SW480 (cell line): ENCODE data around the gene CDK14.

Experiments used
- DNase-seq: peaks from one replicate; pipeline ENCODE4 v3.0.0-alpha.2; 2016; ENCODE audit warnings: low spot score

The CDK14 gene

DNA sequence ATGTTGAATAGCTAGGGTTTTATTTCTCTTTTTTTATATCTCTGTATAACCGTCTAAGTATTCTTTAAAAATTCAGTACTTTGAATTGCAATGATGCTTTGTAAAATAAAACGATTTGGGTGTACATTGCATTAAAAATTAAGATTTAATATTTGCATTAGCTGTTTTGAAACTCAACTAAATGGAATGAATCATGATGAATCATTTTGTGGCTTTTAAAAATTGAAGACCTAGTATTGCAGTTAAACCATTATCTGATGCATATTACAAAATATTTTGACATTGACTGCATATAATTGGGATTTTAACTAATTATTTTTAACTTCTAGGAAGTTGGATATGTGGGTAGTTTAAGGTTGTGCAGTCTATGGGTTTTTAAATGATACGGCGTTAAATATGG is 314.0 kb downstream of the CDK14 start:
- DNase-seq = no peak

DNA sequence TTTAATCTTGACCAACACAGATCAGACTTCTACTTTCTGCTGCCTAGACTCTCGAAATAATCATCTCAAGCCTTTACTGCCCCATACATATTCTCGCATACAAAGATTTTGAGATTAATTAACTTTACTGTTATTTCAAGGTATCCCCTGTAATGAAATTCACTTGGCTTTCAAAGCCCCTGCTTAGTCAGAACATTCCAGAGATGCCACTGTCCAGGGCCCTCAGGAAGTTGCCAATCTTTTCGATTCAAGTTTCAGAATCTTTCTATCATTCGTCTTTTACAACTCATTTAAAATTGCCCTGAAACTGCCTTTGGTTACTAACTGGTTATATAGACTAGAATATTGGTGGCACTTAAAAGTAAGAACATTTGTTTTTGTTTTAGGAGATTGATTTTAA is 320.2 kb downstream of the CDK14 start:
- DNase-seq = no peak

DNA sequence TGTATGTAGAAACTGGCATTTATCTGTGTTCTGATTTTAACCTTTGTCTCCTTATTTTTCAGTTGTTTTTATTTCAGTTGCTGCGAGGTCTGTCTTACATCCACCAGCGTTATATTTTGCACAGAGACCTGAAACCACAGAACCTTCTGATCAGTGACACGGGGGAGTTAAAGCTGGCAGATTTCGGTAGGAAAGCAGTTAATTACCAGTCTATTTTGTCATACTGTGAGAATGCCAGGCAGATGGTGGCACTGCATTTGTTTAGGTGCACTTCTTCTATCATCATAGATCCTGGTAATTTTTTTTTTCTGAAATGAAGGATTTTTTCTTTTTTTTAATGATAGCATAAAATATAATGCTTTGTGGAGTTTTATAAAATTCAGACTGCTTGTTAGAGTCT is 321.4 kb downstream of the CDK14 start:
- DNase-seq = no peak

DNA sequence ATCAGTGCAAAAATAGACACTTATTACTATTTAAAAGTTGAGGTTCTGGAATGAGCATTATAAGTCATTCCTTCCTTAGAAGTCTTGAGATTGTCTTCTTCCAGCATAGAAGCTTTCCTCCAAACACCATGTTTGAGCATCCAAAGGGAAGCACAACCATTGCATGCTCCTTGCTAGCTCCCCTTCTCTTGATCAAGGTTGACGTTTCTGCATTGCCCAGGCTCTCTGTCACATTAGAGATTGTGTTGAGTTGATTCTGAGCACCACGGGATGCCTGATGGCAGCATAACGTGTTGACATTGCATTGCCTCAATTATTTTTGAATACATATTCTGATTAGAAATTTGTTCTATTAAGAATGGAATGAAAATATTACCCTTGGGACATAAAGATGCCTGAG is 322.2 kb downstream of the CDK14 start:
- DNase-seq = no peak

DNA sequence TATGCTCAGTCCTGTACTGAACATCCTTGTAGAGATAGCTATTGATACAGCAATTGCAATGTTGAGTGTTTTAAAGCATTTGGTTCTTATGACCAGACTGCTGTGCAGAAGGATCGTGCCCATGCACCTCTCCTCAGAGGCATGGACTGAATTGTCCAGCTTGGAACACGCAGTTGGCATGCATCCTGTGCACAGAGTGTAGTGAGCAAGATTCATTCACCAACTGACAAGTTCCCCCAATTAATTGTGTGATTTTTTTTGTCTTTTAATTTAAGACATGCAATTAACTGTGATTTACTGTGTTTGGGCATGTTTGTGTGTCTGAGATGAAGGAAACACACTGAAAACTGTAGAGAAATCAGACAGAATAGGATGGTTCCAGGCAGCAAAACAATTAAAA is 323.7 kb downstream of the CDK14 start:
- no peak for DNase-seq

DNA sequence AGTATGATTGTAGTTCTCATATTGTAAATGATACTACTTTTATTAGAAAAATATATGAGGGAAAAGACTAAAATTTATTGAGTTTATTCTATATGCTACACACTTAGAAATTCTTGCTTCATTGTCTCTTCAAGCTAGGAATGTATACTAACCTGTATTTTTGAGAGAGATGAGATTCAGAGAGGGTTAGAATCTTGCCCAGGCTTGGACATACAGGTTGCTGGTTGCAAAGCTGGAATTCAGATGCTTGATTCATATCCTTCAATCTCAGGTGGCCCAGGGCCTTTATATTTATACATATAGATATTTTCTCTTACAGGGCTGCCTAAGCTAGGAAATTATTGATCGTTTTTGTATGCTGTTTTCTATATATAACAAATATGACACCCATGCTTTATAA is 324.2 kb downstream of the CDK14 start:
- DNase-seq = no peak

DNA sequence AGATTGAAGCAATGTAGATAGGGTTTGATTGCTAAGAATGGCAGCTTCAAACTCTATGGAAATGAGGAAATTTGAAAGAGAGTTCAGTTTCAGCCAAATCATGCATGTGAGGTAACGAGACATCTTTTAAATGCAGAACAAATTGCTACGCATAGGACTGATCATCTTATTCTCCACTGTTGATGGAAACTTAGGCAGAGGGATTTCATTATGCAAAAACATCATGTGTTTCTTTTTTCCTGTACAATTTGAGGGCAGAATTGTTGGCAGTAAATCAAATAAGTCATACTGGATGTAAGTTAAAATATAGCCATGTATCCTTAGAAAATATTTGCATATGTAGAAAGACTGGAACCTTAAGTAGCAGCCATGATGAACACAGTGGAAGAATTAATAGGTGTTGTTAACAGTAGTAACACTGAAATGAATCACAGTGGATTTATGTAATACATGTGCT is 327.4 kb downstream of the CDK14 start:
- no peak for DNase-seq

DNA sequence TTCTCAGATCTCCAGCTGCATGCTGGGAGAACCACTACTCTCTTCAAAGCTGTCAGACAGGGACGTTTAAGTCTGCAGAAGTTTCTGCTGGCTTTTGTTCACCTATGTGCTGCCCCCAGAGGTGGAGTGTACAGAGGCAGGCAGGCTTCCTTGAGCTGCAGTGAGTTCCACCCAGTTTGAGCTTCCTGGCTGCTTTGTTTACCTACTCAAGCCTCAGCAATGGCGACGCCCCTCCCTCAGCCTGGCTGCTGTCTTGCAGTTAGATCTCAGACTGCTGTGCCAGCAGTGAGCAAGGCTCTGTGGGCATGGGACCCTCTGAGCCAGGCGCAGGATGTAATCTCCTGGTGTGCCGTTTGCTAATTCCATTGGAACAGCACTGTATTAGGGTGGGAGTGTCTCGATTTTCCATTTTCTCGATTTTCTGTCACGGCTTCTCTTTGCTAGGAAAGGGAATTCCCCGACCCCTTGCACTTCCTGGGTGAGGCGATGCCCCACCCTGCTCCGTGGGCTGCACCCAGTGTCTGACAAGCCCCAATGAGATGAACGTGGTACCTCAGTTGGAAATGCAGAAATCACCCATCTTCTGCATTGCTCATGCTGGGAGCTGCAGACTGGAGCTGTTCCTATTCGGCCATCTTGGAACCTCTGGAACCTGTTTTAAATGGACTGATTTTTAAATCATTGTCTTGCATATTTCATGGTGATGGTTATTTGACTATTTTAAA is 332.7 kb downstream of the CDK14 start:
- peak; percentile 63 for DNase-seq

DNA sequence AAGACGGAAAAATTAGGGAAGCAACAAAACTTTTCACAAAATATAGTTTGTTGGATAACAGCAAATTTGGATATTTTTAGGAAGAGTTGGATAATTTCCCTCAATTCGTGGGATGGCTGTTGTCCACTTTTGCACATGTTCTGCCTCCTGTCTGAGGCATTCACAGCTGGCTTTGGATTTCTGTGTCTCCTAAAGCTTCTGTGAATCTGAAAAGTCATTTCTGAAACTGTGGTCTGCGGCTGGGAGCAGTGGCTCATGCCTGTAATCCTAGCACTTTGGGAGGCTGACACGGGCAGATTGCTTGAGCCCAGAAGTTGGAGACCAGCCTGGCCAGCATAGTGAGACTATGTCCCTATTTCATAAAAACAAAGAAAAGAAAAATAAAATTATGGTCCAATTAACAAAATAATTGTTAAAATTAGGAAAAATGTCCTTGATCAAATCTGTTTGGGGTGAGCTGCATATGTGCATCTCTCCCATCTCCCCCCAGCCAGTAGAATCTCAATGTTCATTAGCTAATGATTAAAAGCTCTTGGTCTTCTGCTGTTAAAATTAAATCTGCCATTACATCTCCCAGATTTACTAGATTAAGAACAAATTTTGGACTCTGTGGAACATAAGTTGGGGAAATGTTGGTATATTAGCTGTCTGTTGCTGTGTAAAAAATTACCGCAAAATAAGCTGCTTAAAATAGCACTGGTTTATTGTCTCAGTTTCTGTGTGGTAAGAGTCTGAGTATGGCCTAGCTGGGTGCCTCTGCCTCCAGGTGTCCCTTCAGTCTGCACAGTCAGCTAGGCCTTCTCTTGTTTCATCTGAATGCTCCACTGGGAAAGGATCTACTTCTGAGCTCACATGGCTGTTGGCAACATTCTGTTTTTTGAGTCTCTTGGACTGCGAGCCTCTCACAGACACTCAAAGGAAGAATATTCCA is 336.1 kb downstream of the CDK14 start:
- no peak for DNase-seq

DNA sequence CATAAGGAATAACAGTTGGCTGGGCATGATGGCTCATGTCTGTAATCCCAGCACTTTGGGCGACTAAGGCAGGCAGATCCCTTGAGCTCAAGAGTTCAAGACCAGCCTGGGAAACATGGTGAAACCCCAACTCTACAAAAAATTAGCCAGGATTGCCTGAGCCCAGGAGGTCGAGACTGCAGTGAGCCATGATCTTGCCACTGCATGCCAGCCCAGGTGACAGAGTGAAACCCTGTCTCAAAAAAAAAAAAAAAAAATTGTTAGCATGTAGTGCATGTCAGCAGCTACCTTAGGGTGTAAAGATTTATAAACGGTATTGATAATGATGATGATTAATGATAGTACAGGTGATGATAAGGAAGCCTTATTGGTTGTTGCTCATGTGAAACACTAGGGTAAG is 336.9 kb downstream of the CDK14 start:
- DNase-seq = no peak

DNA sequence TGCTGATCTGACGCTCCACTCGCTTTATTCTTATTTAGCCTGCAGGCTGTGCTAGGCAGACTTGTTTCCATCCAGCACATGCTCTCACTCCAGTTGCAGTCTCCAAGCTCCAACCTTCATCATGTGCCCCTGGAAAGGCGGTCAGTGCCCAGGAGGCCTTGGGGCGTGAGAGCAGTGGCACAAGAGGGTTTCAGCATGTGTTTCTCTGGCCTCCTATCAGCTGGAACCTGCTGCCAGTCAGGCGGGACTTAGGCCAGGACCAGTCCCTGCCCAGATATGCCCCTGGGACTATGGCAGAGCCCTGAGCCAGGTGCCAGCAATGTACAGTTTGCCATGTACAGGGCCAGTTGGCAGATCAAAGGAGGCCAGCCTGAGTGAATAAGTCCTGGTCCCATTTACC is 337.9 kb downstream of the CDK14 start:
- no peak for DNase-seq

DNA sequence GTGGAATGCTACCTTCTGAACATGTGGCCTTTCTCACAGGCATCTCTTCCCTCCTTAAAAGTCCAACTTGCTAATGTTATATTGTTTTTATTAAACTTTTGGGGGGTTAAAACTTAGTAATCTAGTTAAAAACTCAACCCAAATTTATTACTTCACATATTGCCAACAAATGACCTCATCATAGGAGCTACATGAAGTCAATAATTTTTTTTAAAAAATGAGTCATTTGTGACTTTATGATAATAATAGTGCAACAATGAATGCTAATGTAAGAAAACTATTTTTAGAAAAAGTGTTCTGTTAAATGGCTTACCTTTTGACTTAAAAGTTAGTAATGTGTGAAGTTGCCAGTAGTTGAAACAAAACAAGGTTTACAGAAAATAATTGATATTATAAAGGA is 342.2 kb downstream of the CDK14 start:
- DNase-seq = no peak

DNA sequence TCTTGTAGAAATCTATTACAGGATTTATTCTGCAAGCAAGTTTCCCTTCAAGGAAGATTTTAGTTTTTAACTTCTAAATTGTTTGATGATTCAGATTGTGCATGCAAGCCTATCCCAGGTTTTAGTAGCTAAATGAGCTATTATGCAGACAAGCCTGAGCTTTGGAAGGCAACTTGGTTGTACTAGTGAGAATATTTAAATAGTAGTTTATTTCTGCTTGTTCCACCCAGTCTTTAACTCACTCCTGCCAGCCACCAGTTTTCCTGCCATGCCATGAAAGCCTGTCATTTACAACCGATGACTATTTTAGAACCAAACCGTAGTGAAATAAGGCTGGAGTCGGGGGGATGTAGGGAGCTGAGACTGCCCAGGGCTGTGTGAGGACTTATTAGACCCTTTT is 343.5 kb downstream of the CDK14 start:
- DNase-seq = no peak

DNA sequence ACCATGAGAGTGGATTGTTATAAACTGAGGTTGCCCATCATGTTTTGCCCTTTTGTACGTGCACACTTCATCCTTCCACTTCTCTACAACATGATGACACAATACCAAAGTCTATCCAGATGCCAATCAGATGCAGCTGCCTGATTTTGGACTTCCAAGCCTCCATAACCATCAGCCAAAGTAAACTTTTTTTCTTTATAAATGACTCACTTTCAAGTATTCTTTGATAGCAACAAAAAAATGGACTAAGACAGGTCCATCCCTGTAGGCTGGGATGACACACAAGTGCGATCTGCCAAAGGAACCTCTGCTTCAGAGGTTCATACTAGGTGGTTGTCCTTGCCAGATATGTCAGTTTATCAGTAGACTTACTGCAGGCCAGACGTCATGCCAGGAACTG is 347.9 kb downstream of the CDK14 start:
- DNase-seq = no peak

DNA sequence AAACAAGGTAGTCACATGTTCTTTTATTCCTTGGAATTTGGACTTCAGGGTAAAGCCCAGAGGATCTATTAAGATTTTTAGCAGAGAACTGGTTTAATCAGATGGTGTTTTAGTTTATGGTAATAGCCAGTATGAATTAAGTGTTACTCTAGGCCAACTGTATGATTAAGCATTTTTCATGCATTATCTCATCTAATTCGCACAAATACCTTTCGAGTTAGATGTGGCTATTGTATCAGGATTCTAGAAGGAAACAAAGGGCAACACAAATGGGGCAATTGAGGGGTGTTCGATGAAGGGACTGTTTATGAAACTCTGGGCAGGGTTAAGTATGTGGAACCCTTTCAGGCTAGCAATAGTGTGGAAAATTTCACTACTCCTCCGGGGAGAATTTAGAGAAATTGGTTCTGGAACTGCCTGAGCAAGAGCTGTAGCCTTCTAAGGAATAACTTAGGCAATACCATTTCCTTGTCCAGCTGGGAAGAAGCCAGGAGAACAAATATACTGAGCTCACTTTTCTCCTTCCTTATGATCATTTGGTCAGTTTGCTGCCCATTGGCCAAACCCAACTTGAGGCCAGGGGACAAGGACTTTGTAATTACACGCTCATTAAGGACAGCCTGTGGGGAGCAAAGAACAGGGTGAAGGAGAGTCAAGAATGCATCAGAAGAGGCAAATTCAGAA is 349.1 kb downstream of the CDK14 start:
- no peak for DNase-seq

DNA sequence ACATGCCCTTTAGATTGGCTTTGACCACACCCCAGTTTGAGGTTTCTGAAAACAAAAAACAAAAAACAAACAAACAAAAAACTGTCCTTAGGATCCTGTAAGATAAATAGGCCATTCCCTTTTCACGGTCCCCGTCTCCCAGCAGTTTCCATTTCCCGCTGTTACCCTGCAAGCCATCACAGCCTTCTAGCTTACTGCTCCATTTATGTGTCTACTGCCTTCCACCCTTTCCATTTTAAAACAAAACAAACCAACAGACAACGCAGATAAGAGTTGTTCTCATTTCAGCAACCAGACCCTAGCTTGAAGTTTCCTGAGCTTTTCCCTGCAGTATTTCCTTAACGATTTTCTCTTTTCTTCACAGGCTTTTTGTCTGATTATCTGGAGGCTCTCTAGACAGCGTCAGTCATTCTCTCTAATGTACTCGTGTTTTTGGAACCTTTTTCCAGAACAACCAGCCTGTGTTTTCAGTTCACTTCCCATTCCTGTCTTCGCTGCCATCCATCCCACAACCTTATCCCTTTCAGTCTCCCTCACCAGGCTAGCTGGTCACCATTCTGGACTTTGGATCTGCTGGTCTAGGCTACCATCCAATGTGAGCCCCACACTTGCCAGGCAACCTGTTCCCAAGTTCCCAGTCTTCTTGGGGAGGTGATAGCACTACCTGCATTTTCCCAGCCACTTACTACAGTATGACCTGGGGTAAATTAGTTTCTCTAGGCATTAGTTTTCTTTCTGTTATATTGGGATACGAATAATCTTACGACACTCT is 350.8 kb downstream of the CDK14 start:
- no peak for DNase-seq

DNA sequence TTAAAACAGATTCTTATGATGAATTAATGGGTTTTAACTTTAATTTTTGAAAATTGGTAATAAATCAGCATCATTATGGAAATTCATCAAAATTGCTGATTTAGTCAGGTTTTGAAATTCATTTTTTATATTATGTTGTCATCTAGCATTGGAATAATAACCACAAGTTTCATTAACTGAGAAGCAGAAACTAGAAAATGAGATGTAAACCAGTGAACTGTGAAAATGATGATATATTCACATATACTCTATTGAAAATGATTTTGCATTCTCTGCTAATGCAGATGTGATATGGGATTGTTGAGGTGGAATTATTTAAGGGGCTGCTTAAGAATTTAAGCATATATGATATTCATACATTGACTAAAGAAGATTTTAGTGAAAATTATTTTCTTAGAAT is 352.0 kb downstream of the CDK14 start:
- no peak for DNase-seq

DNA sequence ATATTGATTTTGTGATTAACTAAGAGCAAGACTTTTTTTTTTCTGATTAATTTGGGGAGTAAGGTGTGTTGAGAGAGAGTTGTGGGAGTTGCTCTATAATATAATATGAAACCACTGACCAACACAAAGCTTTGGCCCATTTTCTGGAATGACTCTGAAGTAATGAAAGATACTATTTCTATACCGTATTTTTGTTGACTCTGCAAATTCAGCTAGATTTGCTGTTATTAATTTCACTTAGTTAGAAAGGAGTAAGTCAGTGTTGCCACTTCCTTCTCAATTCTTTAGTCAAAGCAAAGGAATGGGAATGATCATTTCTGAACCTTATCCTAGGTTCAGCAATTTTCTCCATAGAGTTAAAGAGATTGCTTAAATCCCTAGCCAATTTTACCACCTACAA is 355.1 kb downstream of the CDK14 start:
- DNase-seq = no peak

DNA sequence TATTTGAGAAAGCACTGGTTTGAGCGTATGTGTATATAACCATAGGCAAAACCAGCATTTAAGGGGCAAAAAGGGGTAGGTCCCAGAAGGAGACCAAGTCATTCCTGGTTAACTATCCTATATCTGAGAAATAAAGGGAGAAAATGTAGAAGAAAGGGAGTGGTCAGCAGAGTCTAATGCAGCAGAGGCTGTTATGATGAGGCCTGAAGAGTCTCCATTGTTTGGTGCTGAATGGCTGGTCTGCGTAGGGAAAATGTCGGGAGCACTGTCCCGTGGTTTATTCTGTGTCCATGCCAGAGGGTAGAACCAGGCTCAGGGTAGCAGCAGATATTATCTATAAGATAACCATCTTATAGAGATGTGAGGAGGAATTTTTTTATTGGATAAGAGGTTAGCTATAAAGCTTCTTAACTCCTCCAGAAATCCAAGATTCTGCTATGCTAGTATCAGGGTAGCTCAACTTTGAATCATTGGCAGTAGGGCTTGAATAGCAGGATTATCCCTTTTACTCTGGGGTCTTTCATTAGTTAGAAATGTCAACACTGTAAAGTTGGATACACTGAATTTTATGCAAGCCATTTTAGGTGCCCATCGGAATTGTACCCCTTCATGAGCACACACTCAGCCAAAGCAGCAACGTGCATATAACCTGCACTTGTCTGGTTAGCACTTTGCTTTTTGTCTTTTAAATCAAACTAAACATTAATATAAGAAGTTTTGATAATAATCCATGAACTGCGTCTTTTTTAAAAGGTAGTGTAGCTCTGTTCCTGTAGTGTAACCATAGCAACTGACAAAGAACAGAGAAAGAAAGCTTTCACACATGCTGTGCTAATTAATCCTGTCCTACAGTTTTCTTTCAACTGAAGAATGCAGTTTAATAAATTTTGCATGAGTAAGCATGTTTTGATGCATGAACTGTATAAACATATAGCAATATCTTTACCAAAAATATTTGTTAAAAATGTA is 356.1 kb downstream of the CDK14 start:
- no peak for DNase-seq

DNA sequence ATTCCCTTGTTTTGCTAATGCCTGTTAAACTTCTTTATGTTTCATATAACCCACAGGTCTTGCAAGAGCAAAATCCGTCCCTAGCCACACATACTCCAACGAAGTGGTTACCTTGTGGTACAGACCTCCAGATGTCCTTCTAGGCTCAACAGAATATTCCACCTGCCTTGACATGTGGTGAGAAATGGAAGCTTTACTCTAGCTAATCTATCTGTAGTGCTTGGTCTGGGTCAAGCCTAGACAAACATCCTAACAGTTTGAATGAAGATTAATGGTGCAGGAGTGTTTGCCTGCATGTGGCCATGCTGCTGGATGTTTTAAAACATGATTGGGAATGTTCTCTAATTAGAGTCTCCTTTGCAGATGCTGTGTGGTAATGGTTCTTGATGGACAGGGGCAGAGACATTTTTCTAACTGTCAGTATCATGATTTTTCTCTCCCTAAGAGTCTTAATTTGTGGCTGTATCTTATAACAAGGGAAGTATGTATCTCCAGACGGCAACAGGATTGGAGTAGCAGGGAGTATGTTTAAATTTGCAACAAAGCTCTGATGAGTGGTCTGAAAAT is 359.6 kb downstream of the CDK14 start:
- DNase-seq = no peak

DNA sequence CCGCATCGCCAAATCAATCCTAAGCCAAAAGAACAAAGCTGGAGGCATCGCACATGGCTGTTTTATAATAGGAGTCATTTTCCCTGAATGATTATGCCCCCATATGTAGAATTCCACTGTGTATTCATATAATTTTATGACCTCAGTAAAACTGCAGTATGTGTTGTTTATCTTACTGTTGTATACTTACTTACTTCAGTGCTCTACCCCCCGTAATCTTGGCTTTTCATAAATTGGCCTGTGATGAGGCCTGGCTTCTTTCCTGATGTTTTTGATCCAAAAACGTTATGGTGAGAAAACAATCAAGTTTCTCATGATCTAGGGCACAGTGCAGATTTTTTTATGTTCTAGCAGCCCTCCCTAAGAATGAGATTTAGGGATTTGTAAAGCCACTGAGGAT is 361.8 kb downstream of the CDK14 start:
- DNase-seq = no peak
